ENCODE results near the gene PLEKHG1.

PLEKHG1 gene

DNA sequence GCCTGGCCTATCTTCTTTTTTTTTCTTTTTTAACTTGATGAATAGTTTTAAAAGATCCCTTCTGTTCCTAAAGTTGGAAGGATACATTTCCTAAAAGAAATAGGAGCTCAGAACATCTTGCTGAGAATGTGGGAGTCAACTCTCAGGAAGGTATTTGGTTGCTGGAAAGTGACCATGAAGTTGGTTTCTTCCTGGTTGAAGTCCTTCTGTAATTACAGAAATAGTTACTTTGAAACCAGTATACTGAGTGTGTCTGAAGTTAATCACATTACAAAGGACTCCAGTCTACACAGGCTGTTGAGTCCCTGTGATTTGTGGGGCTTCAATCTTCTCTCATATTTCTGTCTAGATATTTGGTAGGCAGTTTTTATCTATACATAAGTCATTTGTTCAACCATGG, 9.8 kb upstream of the PLEKHG1 start:
- DNase-seq (ENCODE audit: low spot score), result no peak

DNA sequence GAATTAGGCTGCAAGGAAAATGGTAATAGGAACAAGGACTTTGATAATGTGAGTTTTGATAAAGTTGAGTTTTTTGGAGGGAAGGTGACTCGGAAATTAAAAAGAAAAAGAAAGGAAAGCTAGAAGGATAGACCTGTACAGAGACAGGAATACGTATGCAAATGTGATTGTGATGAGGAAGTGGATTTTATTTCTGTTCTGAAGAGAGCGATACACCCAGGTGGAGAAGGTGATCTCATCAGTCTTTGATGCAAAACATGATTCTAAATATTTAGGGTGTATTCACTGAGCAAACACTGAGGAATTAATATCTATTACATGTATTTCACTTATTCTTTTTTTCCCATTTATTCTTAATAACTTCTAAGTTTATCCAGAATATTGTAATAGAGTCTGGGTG, 9.2 kb upstream of the PLEKHG1 start:
- no peak for DNase-seq (ENCODE audit: low spot score)

DNA sequence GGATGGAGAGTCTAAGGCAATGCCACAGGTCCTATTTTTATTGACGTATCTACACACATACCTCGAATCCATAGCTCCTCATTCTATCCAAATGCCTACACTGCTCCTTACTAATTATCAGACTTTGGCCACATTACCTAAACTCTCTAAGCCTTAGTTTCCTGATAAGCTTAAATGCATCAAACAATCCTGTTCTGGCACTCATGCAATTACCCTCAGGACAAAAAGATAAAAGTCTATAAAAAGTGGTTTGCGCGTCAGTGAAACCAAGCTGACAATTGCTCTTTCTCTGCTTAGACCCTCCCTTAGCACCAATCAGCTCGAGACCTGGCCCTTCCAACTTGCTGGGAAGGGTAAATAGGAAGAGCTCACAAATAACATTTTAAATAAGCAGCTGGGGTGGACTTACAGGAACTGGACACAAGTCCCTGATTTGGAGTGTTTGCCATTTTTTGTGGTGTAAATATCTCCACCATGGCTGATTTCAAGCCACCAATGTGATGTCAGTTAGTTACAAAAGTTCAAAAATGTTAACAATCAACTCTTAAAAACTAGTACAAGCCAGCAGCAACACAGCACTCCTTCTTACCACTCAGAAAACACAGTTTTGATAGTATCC, 7.2 kb upstream of the PLEKHG1 start:
- no peak for DNase-seq (ENCODE audit: low spot score)

DNA sequence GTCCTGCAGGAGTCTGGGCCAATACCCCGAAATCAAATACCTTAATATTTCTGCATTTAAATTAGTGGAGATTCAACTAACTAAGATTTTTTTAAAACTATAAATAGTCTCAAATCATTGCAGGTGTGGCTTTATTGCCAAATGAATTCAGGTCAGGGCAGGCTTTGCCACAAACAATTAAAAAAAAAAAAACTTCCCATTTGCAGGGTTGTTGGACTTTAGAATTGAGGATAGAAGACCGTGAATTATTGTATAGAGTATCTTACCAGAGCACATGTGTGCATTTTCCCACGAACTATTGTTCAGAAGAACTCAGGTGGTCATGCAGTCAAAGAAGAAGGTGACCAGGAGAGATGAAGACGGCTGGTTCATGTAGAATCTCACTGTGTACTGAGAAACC, 6.6 kb upstream of the PLEKHG1 start:
- DNase-seq (ENCODE audit: low spot score), result no peak

DNA sequence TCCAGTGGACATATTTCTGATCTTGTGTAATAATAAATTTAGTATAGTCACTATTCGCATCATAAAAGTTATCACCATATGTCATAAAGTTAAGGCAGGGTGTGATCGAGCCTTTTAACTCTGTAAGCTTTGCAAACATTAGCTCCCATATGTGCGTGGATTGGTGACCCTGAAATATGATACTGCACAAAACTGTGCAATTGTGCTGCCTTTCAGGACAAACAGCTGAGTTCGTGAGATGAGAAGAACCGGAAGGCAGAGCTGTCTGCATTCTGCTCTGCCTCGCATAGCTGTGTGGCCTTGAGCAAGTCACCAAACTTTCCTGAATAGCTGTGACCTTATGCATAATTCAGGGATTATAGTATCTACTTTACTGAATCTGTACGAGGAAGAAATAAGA, 3.2 kb upstream of the PLEKHG1 start:
- no peak for DNase-seq (ENCODE audit: low spot score)

DNA sequence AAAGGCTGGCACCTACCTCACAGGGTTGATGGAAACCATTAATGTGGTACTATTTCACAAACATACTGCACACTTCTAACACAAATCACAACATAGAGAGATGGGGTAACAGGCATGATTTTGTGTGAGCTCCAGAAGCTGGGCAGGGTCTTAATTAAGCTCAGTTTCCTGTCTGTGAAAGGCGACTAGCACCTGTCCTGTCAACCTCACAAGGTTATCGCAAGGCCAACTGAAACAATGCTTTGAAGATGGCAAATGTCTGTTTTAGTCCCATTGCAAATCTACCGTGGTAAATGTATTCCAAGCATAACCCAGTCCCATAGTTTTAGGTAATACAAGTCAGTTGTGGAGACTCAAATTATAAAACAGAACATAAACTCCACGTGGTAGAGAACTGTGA, 1.3 kb upstream of the PLEKHG1 start:
- no peak for DNase-seq (ENCODE audit: low spot score)

DNA sequence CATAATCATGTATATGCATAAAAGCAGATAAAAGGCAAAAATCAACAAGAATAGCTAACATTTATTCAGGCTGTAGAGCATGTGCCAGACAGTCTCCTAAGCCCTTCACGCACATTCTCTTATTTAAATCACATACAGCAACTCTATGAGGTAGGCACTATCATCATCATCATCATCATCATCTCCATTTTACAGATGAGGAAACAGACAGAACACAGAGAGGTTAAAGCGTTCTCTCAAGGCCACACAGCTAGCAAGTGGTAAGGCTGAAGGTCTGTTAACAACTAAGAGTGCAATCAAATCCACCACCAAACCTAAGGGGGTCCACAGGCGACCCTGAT, 857 bp upstream of the PLEKHG1 start:
- DNase-seq (ENCODE audit: low spot score), result no peak

DNA sequence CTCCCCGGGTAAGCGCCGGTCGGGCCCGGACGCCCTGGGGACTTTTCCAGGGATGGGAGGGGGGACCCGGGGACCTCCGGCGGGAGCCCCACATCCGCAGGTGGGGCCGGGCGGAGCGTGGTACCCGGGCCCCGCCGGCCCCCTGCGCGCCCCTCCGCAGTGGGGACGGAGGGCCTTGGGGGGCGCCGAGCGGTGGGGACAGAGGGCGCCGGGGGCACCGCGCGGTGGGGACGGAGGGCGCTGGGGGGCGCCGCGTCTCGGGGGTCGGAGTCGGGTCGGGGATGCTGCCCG, 270 bp downstream of the PLEKHG1 start:
- no peak for DNase-seq (ENCODE audit: low spot score)

DNA sequence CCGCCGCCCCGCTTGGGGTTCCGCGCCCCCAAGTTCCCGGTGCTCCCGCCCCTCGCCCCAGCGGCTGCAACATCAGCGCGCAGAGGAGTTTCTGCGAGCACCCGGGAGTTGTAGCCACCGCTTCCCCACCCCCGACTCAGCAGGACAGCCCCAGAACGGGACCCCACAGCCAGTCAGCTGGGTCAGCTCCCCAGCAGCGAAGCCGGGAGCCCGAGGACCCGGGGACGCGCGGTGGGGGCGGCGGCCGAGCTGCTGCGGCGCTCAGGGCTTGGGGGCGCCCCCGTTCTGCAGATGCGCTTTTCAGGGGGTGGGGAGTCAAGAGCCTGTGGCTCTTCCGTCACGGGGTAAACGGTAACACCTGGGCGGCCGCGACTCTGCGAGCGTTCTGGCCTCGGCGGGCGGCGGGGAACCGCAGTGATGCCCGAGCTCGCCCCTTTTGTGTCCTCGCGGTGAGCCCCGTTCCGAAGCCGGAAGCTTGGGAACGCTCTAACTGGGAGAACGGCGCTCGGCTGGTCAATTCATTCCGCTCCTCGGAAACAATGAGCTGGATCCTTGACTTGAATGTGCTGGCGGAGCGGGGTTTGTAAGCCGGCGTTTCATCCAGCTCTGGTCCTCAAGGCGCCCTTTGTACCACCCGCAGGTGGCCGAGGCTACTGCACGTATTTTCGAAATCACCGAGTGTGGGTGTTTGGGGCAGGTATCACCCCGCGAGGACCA, 774 bp downstream of the PLEKHG1 start:
- DNase-seq (ENCODE audit: low spot score), result peak; percentile 73

DNA sequence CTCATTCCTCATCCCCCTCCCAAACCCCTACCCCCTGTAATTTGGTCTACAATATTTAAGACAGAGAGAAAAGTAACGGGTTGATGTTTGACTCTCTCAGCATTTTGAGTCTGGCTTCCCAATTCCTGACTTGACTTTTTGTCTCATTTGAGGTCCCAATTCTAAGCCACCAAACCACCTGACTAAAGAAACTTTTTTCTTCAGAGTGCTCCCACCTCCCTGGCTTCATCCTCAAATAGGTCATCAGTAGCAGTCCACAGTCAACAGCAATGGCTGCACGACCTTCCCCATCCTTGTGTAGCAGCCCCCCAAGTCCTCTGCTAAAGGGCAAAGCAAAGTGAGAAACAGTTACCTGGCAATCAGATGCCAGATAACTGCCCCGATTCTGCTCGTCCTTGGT, 1.8 kb downstream of the PLEKHG1 start:
- no peak for DNase-seq (ENCODE audit: low spot score)

DNA sequence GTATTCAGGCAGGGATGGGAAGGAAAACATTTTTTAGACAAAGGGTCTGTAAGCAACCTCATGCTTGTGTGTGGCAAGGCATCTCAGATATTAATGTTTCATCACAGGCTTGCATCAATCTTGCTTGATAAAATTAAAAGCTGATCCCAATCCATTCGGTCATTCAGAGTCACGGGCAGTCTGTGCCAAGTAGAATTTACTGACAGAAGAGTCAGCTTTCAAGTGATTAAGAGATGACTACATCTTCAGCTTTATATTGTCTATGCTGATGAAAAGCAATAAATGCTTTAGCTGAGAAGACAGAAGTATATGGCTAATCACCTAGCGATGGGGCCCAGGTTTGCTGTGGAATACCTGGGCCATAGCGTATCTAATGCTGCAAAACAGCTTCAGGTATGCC, 3.5 kb downstream of the PLEKHG1 start:
- no peak for DNase-seq (ENCODE audit: low spot score)

DNA sequence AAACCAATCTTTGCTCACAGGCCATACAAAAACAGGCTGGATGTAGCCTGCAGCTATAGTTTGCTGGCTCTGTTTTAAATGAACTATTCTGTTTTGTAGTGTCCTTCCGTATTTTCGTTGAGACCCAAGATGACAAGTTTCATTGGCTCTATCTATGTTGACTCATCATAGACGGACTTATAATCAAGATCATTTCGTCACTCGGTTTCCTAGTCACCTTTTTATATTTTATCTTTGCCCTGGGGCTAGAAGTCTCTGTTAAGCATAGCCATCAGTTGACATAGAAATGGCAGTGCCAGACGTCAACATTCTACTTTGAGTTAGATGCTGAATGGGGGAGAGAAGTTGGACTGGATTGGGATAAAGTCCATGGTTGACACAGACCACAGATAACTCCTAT, 4.8 kb downstream of the PLEKHG1 start:
- DNase-seq (ENCODE audit: low spot score), result no peak

DNA sequence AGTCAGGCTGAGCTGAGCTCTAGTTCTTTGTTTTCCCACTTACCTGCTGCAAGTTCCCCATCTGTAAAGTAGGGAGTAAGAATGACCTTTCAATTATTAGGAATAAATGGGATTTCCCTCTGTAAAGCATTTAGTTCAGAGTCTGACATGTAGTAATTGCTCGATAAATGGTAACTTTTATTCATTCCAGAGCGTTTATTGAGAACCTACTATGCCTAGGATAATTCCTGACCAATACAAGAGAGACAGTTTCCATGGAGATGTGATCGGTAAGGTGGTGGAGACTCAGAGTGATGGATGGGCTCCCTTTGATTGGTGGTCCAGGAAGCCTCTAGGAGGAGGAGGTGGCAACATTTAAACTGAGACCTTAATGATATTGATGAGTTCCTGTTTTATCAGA, 5.6 kb downstream of the PLEKHG1 start:
- no peak for DNase-seq (ENCODE audit: low spot score)

DNA sequence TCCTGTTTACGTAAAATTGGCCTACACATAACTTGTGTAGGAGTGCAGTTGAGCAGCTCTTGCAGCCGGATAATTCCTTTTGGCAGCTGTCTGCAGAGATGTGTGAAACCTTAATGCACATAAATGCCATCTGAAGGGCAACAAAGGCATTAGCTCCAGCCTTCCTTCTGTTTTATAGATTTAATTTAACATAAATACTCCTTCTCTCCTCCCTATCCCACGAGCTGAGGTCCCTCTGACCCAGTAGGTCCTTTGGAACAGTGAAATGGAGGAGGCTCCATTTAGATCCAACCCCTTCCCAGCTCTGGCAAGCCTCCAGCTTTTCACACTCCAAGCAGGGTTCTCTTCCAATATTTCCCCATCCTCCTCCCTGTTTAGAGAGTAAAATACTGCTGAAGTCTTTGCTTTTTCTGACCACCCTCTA, 6.5 kb downstream of the PLEKHG1 start:
- DNase-seq (ENCODE audit: low spot score), result no peak

DNA sequence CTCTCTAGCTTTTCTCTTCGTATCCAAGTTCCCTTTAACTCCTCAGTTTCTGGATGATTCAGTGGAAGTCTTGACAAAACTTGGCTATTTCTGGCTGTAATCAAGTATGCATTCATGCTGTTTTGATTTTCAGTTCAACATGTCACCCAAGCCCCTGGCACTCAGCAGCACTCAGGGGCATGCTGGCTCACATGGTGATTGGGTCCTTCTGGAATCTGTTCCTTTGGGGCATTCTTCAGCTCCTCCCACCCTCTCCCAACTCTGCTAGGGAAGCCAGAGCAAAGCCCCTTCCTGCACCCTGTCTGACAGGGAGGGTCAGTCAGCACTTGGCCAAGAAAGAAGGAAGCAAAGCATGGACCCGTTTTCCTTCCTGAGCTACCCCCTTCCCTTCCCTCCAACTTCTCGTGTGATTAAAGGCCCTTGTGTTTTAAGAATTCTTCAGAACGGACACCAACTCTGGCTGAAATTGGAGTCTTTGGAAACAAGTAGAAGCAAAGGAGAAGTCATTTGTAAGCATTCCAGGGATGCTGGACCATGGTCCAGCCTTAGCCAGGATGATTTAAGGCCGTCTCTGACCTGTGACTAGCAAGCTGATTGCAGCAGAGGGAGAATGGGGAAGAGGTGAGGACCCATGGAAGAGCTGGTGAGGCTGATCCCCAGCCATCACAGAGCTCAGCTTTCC, 7.1 kb downstream of the PLEKHG1 start:
- no peak for DNase-seq (ENCODE audit: low spot score)

DNA sequence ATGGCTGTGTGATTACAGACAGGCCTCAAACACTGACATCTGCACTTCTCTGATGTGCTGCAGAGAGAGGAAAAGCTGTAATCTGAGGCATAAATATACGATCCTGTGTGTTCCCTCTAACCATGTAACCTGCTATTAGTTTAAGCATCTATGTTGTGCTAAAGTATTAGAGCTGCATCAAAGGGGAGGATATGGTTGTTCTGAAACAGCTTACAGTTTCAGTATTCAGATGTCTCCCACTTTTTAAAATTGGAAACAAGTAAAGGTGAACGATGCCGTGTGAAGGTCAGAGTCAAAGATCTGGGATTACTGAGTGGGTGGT, 7.6 kb downstream of the PLEKHG1 start:
- DNase-seq (ENCODE audit: low spot score), result no peak

DNA sequence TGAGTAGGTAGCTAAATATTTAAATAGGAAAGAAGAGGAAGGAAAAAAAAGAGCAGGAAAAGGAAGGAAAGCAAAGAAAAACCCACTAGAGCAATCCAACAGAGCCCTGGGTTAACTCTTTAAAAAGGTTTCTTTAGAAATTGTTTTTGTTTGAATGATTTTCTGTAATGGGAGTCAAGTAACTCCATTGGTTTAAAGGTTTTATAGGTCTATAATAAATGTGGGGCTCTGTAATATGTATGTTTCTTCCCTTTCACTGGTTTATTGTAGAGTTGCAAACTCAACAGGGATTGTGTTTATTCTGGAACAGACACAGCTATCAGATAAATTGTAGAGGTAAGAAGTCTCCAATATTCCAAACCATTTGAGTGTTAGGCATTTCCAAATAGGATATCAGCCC, 10.9 kb downstream of the PLEKHG1 start:
- DNase-seq (ENCODE audit: low spot score), result no peak

DNA sequence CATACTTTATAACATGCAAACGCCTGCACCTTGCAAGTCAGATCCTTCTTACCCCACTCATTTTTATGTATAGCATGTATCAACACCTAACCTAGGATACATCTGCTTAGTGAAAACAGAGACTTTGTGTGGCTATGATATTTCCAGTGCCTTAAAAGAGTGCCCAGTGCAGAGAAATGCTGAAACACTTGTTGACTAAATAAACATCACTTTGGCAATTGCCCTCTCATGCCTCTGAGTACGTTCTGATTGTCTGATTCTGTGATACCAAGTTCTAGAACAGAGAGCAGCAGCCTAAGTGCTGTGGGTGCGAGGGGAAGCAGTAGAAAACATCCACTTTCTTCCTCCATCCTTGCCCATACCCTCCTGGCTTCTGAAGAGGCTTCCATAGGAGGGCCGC, 13.6 kb downstream of the PLEKHG1 start:
- no peak for DNase-seq (ENCODE audit: low spot score)

DNA sequence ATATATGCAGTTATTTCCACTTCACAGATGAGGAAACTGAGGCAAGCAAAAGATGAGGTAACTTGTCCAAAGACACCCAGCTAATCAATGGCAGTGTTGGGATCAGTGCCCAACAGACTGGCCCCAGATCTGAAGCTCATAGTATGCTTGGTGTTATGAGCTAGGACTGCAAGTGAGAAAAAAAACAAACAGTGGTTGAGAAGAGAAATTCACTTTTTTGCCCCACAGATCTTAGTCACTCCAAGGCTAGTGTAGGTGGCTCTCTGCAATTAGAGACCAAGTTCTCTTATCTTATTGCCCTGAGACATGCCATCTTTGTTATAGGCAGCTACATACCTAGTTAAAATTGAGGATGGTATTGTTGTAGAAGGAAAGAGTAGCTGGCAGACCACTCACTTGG, 16.3 kb downstream of the PLEKHG1 start:
- no peak for DNase-seq (ENCODE audit: low spot score)

DNA sequence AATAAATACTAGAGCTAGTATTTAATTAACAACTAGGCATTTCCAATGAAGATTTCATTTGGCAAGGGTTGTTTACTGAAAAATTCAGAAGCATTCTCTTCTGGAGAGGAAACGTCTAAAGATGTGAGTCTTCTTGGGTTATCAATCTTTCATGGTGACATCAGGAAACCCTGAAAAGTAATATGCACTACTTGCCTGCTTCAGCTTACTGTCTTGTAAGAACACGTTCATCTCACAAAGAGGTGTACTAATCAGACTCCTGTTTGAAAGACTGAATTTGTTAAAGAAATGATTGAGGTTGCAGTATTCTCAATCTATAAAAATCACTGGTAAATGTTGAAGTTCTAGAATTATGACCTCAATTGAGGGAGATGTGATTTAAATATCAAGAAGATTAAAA, 16.9 kb downstream of the PLEKHG1 start:
- DNase-seq (ENCODE audit: low spot score), result no peak

DNA sequence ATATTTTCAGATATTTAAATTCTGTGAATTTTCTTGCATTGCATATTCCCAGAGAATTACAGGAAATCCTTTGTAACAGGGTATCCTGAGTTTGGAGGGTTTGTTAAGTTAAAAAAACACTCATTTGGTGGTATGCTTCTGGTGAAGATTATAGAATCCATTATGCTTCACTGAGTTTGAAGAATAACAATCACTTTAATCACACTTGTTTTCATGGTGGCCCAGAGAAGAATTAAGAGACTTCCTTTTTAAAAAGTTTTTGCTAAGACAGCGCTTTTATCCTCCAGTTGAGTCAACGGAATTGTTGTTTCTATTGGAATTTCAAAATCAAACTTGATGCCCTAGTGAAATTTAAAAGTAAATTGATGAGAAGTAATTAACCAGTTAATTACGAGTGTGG, 17.4 kb downstream of the PLEKHG1 start:
- DNase-seq (ENCODE audit: low spot score), result no peak

DNA sequence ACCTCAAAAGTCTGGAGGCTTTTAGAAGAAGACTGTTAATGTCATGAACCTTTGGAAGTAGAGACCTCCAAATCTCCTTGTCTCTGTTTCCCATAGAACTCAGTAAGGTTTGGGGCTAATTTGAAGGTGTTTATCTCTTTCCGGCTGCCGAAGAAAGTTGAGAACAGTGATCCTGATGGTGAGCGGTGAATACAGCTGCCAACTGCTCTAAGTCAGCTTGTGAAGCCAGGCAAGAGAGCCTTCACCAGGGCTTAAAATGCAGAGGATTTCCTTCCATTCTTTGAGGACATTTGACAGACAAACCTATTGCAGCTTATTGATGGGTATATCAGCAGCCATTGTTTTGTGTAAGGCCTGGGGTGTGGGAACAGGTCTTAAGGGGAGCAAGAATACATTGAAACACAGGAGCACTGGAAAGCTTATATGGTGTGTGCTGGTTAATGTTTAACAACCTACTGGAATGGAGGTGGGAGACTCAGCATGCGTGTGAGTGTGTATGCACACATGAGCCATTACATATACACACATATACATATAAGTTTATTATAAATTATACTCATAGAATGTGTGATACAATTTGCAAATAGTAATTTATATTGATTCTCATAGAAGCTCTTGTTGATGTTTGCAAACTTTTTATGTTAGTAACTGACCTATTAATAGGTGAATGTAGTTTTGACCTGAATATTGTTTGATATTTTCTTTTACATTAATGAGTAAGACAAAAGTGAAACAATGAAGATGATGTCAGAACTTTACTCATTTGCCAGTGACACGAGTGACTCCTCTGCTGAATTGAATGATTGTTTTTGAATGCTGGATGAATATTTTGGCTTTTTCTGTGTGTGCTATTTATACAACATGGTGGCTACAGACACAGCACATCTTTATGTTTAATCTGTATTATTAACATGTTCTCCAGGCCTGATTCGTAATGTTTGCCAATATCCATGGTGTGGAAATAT, 18.1 kb downstream of the PLEKHG1 start:
- no peak for DNase-seq (ENCODE audit: low spot score)

DNA sequence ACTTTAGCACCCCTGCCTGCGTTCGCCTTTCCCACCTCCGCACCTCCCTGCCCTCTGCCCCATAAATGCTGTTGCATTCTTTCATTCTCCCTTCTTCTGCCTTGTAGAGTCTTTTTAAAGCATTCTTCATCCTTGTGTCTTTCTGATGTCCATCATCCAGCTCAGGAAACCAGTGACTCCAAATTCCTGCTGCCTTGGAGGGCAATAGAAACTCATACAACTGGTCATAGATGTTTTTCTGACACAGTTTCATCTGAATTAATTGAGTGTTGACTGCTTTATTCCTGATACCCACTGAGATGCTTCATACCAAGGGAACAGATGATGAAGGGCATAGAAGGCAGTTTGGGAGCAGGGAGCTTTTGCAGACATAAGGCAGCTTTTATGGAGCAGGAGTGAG, 19.6 kb downstream of the PLEKHG1 start:
- no peak for DNase-seq (ENCODE audit: low spot score)
